ENCODE measurements around the gene MAP2K6.

MAP2K6 gene

GRCh38 chr17:69539274-69539673 is 124.8 kb downstream of the MAP2K6 start:
- TF ChIP-seq CTCF (IDR thresholded peaks at IDR 0.05), result no peak
- Histone ChIP-seq H3K4me3 (no peak overlapping the region), H3K27ac (no peak overlapping the region)
- DNase-seq (ENCODE audit: low spot score), result no peak

- no peak overlapping the region for H3K27ac ChIP-seq
- DNase-seq (ENCODE audit: low spot score), result no peak
- no peak for TF ChIP-seq CTCF (IDR thresholded peaks at IDR 0.05)
- no peak overlapping the region for H3K4me3 ChIP-seq
Observed at GRCh38 chr17:69539781-69540319, 125.4 kb downstream of the MAP2K6 start.

- Histone ChIP-seq H3K27ac (no peak overlapping the region), H3K4me3 (no peak overlapping the region)
- TF ChIP-seq CTCF (IDR thresholded peaks at IDR 0.05), result no peak
- DNase-seq (ENCODE audit: low spot score), result no peak
Observed at GRCh38 chr17:69540356-69540755, 125.9 kb downstream of the MAP2K6 start.

GRCh38 chr17:69547230-69547629 is 132.7 kb downstream of the MAP2K6 start:
- H3K4me3 ChIP-seq, result no peak overlapping the region
- no peak overlapping the region for H3K27ac ChIP-seq
- no peak for DNase-seq (ENCODE audit: low spot score)
- TF ChIP-seq CTCF (IDR thresholded peaks at IDR 0.05), result no peak

GRCh38 chr17:69547947-69548346 is 133.4 kb downstream of the MAP2K6 start:
- no peak for DNase-seq (ENCODE audit: low spot score)
- no peak overlapping the region for H3K27ac ChIP-seq
- no peak overlapping the region for H3K4me3 ChIP-seq
- TF ChIP-seq CTCF (IDR thresholded peaks at IDR 0.05), result no peak

GRCh38 chr17:69551212-69552010 is 136.9 kb downstream of the MAP2K6 start:
- no peak overlapping the region for H3K27ac ChIP-seq
- no peak for DNase-seq (ENCODE audit: low spot score)
- H3K4me3 ChIP-seq, result no peak overlapping the region
- no peak for TF ChIP-seq CTCF (IDR thresholded peaks at IDR 0.05)
